HL-60 (cell line): ENCODE data around the gene COG2.

Source experiments
- CTCF ChIP-seq: IDR thresholded peaks from one replicate; pipeline ENCODE4 v1.5.1; 2011; ENCODE audit warnings: low read length, control low read depth, inconsistent platforms; ENCODE audit not compliant: insufficient read depth
- POLR2AphosphoS5 ChIP-seq: IDR thresholded peaks from 2 replicates; pipeline ENCODE4 v1.6.1; 2012; ENCODE audit warnings: low read depth
- REST ChIP-seq: IDR thresholded peaks from 2 replicates; pipeline ENCODE4 v1.6.1; 2012; ENCODE audit warnings: low read depth; ENCODE audit not compliant: insufficient replicate concordance
- SPI1 ChIP-seq: IDR thresholded peaks from 2 replicates; pipeline ENCODE4 v1.6.1; 2012; ENCODE audit warnings: low read depth, mild to moderate bottlenecking, borderline replicate concordance

GRCh38 chr1:230646710-230647302 is 4.5 kb downstream of the COG2 start:
- no peak for TF ChIP-seq CTCF
- no peak for TF ChIP-seq POLR2AphosphoS5
- TF ChIP-seq SPI1 = no peak
- no peak for TF ChIP-seq REST
